ENCODE data around the gene UBL4B. TPM values are rescaled to one million over a fixed set of nuclear protein-coding genes. Genes with fewer than 3 reads are reported as not detected.

UBL4B gene
- total RNA-seq, 1 experiment from 2014 or later: not detected

DNA sequence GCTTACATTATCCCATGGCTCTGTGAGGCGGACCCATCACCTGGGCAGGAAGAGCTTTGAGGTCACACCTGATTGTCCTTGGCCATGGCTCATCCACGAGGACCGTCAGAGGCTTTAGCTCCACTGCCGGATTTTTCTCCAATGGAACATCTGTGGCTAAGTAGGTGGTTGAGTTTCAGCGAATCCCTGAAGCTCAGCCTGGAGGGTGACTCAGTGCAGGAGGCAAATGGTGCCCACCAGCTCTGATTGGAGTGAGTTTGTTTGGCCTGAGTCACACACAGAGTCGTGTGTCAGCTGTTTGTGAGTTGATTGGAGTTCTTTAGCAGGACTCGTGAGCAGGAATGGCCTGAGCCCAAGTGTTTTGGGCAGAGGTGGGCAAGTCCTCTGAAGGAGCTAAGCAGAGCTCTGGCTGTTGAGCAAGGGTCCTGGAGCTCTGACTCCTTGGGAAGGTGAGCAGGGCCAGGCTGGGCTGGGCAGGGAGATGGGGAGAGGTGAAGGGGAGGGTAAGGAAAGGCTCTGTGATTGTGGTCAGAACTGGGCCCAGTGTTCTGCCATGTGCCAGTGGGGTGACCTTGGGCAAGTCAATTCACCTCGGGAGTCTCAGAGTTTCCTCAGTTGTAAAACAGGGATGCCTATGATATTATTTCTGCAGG, 40.0 kb downstream of the UBL4B start:
- peaks cover 3% of the 10 kb centered on the region for H4K20me1 ChIP-seq (ENCODE audit: control insufficient read depth, insufficient read depth, insufficient read length)
- no peak overlapping the region for H2BK12ac ChIP-seq (ENCODE audit: insufficient read length, low read depth, low read length)
- H2BK5ac ChIP-seq (ENCODE audit: insufficient read length, low read length): no peak overlapping the region
- DNase-seq: no peak
- H3K4ac ChIP-seq (ENCODE audit: low read depth, low read length): no peak overlapping the region
- H3K14ac ChIP-seq (ENCODE audit: insufficient read depth, low read length): no peak overlapping the region
- H2AFZ ChIP-seq (ENCODE audit: low read length): no peak overlapping the region
- H3K56ac ChIP-seq (ENCODE audit: insufficient read length, low read depth, low read length): no peak overlapping the region
- Mint-ChIP-seq H3K27me3 (ENCODE audit: low read depth) (peaks cover 64% of the 10 kb centered on the region), H3K36me3 (ENCODE audit: insufficient read depth in 1 of 3, low read depth in 3 of 3) (0 out of 7 replicates have a peak, but pooled peaks cover 0 to 1% (median 0%) of the 10 kb centered on the region in 3 experiments), H3K4me1 (peaks cover 5 to 12% of the 10 kb centered on the region in 2 experiments; a peak in 3 of 4 replicates), H3K9me3 (no peaks in the 10 kb centered on the region; a peak in 2 of 5 replicates), H3K4me3 (peak overlapping the region in 1 of 2 experiments; percentile 6; a peak in 1 of 5 replicates), H3K27ac (no peak overlapping the region)
- no peak overlapping the region for H2AK5ac ChIP-seq (ENCODE audit: insufficient read length, low read length)
- H3K23me2 ChIP-seq (ENCODE audit: insufficient read length, low read depth, low read length, poor library complexity, severe bottlenecking): peaks cover 13% of the 10 kb centered on the region
- H3K18ac ChIP-seq (ENCODE audit: insufficient read length, low read depth, low read length): no peak overlapping the region
- no peak overlapping the region for H3K27ac ChIP-seq (ENCODE audit: insufficient read length, low read depth, low read length)
- no CpG with 5 or more reads among the region's 8 CpGs for WGBS (ENCODE audit: extremely low coverage, insufficient read length, low lambda C conversion rate)
- H2BK20ac ChIP-seq (ENCODE audit: low read depth, low read length, poor library complexity, severe bottlenecking): no peak overlapping the region
- H3K4me1 ChIP-seq (ENCODE audit: insufficient read depth, low read length): no peaks in the 10 kb centered on the region
- no peak overlapping the region for H4K8ac ChIP-seq (replicated peaks; ENCODE audit: insufficient read length, low read depth, low read length)
- no peaks in the 10 kb centered on the region for H3K79me1 ChIP-seq (ENCODE audit: insufficient read depth, low read depth, low read length, poor library complexity, severe bottlenecking)
- no peak overlapping the region for H3K4me2 ChIP-seq (ENCODE audit: insufficient read depth, insufficient read length, low read length)
- TF ChIP-seq, protein P1, sequence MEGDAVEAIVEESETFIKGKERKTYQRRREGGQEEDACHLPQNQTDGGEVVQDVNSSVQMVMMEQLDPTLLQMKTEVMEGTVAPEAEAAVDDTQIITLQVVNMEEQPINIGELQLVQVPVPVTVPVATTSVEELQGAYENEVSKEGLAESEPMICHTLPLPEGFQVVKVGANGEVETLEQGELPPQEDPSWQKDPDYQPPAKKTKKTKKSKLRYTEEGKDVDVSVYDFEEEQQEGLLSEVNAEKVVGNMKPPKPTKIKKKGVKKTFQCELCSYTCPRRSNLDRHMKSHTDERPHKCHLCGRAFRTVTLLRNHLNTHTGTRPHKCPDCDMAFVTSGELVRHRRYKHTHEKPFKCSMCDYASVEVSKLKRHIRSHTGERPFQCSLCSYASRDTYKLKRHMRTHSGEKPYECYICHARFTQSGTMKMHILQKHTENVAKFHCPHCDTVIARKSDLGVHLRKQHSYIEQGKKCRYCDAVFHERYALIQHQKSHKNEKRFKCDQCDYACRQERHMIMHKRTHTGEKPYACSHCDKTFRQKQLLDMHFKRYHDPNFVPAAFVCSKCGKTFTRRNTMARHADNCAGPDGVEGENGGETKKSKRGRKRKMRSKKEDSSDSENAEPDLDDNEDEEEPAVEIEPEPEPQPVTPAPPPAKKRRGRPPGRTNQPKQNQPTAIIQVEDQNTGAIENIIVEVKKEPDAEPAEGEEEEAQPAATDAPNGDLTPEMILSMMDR (conservative IDR thresholded peaks at IDR 0.05): no peak
- H3K9ac ChIP-seq (ENCODE audit: extremely low read depth, insufficient read length, low read length): no peak overlapping the region
- no peak overlapping the region for H3T11ph ChIP-seq (ENCODE audit: low read length)
- no peak overlapping the region for H2BK120ac ChIP-seq (ENCODE audit: low read depth, low read length, poor library complexity, severe bottlenecking)
- H3K79me2 ChIP-seq (ENCODE audit: insufficient read depth, low read length): no peaks in the 10 kb centered on the region
- H3K23ac ChIP-seq (ENCODE audit: insufficient read length, low read depth, low read length): no peak overlapping the region
- H2BK15ac ChIP-seq (ENCODE audit: low read depth, low read length): no peak overlapping the region
- H3K9me3 ChIP-seq (ENCODE audit: control insufficient read depth, low read depth, low read length): no peaks in the 10 kb centered on the region
- H3K27me3 ChIP-seq (ENCODE audit: insufficient read depth, low read length): peaks cover 38% of the 10 kb centered on the region
- no peak overlapping the region for H4K91ac ChIP-seq (ENCODE audit: insufficient read length, low read depth, low read length)
- no peak overlapping the region for H4K5ac ChIP-seq (ENCODE audit: insufficient read length, low read depth, low read length)
